HT-29 (cell line): ENCODE results near the gene INO80B. TPM values are rescaled to one million over a fixed set of nuclear protein-coding genes. Genes with fewer than 3 reads are reported as not detected.
"Not testable (repeated sequence)": the region's sequence is repeated elsewhere in the genome, so short reads cannot be mapped to it uniquely, and the experiment has no call there.

Experiments
- DNase-seq: peaks from one replicate; pipeline ENCODE4 v3.0.0-alpha.2; 2015; ENCODE audit warnings: low spot score
- total RNA-seq: library from RNA; depleted of rRNA; stranded (reverse); fragments of >200 nt; shearing (Covaris generic); gene quantifications from 2 replicates; pipeline ENCODE4 v1.2.3, GENCODE V29; 2014

Gene INO80B
- total RNA-seq, 1 experiment from 2014 or later = 26.0 TPM

- DNase-seq = peak; percentile 30
These were observed 29.4 kb upstream of the INO80B start for GRCh38 chr2:74425523-74425922.

- DNase-seq = no peak
These were observed 28.6 kb upstream of the INO80B start for GRCh38 chr2:74426181-74426758.

GRCh38 chr2:74427551-74427950, 27.3 kb upstream of the INO80B start:
- DNase-seq = no peak

- no peak for DNase-seq
These were observed 26.2 kb upstream of the INO80B start for GRCh38 chr2:74428675-74429074.

GRCh38 chr2:74429487-74430451, 25.1 kb upstream of the INO80B start:
- DNase-seq = peak; percentile 52

GRCh38 chr2:74430502-74430901, 24.4 kb upstream of the INO80B start:
- no peak for DNase-seq

GRCh38 chr2:74436111-74436805, 18.6 kb upstream of the INO80B start:
- no peak for DNase-seq

- no peak for DNase-seq
These were observed 17.8 kb upstream of the INO80B start for GRCh38 chr2:74436848-74437695.

- DNase-seq = no peak
These were observed 16.6 kb upstream of the INO80B start for GRCh38 chr2:74438248-74438647.

- no peak for DNase-seq
These were observed 15.5 kb upstream of the INO80B start for GRCh38 chr2:74439373-74439772.

- DNase-seq = no peak
These were observed 15.0 kb upstream of the INO80B start for GRCh38 chr2:74439803-74440377.

GRCh38 chr2:74440378-74441169, 14.3 kb upstream of the INO80B start:
- peak; percentile 82 for DNase-seq

- no peak for DNase-seq
These were observed 13.7 kb upstream of the INO80B start for GRCh38 chr2:74441170-74441689.

GRCh38 chr2:74441690-74442482, 13.0 kb upstream of the INO80B start, which contains the start of gene RTKN:
Gene RTKN, minus strand, starts transcription at chr2:74441937. Its CDS starts 121 bp downstream, at chr2:74441816.
- DNase-seq = peak; percentile 89

GRCh38 chr2:74442483-74443297, 12.2 kb upstream of the INO80B start:
- DNase-seq = not testable (repeated sequence)

- no peak for DNase-seq
These were observed 10.2 kb upstream of the INO80B start for GRCh38 chr2:74444498-74445318.
